Esophagus squamous epithelium (tissue), 5 donors: ENCODE results near the gene PAPPA. TPM values are rescaled to one million over a fixed set of nuclear protein-coding genes. Genes with fewer than 3 reads are reported as not detected.

Source experiments
- DNase-seq: peaks from one replicate; lab custom pipeline; 2025; lab: John Stamatoyannopoulos, UW
- H3K27ac ChIP-seq, 4 donors: fragments of 200-600 bp; sonication (generic); one replicate each; pipeline ENCODE4 v1.5.1; 2016 to 2019; ENCODE audit warnings: mild to moderate bottlenecking in 1 of 4
- H3K27me3 ChIP-seq, 4 donors: fragments of 200-600 bp; sonication (generic); 1 replicate in 3 of 4; 2 replicates in 1 of 4; pipeline versions ENCODE4 v1.5.1 to v1.6.0; 2017 to 2021; ENCODE audit warnings: antibody characterized with exemption in 1 of 4
- H3K36me3 ChIP-seq, 3 donors: fragments of 200-600 bp; sonication (generic); one replicate each; pipeline ENCODE4 v1.5.1; 2016 to 2019
- H3K4me1 ChIP-seq, 3 donors: fragments of 200-600 bp; sonication (generic); one replicate each; pipeline ENCODE4 v1.5.1; 2017 to 2019
- H3K4me3 ChIP-seq, 4 donors: fragments of 200-600 bp; sonication (generic); 1 replicate in 3 of 4; 2 replicates in 1 of 4; pipeline ENCODE4 v1.5.1; 2016 to 2019; ENCODE audit warnings: mild to moderate bottlenecking in 2 of 4, moderate library complexity in 1 of 4
- H3K9me3 ChIP-seq, 3 donors: fragments of 200-600 bp; sonication (generic); one replicate each; pipeline ENCODE4 v1.5.1; 2016 to 2019
- CTCF ChIP-seq, 6 experiments: fragments of 450-650 bp in 4 of 6; fragments of 200-600 bp in 2 of 6; sonication (generic) in 2 of 6; IDR thresholded peaks; one replicate each; pipeline ENCODE4 v1.5.1; 2016 to 2019; ENCODE audit warnings: antibody characterized with exemption in 6 of 6, mild to moderate bottlenecking in 4 of 6, moderate library complexity in 4 of 6
- POLR2A ChIP-seq, 4 donors: fragments of 450-650 bp; IDR thresholded peaks; one replicate each; pipeline ENCODE4 v1.6.1; 2017; ENCODE audit warnings: antibody characterized with exemption in 4 of 4, mild to moderate bottlenecking in 4 of 4, moderate library complexity in 3 of 4
- WGBS, 2 donors: methylation state at CpG; one replicate each; pipeline ENCODE4 v1.1.5; 2018; 5-methylcytosine and 5-hydroxymethylcytosine counted together
- intact Hi-C: fragments of 100-400 bp; cut with DNase I; formaldehyde crosslinking; loops from one replicate; pipeline ENCODE4 v1.15.0; 2022
- total RNA-seq, 4 donors: library from RNA; depleted of rRNA; stranded (reverse); fragments of >200 nt; gene quantifications; one replicate each; pipeline ENCODE4 v1.1.0, GENCODE V29; 2016
- donor health status: DM: yes; HTN: yes; CAD: no.

The PAPPA gene
- total RNA-seq, 4 donors from 2014 or later, result 8.3 to 13.7 (median 11.4) TPM

- TF ChIP-seq POLR2A (IDR thresholded peaks at IDR 0.05) (no peak), CTCF (IDR thresholded peaks at IDR 0.05) (no peak)
- no peak for DNase-seq
- Histone ChIP-seq H3K4me3 (no peak overlapping the region), H3K4me1 (no peaks in the 10 kb centered on the region), H3K36me3 (no peaks in the 10 kb centered on the region), H3K27ac (no peak overlapping the region), H3K9me3 (no peaks in the 10 kb centered on the region), H3K27me3 (no peaks in the 10 kb centered on the region)
- intact Hi-C loops, result no loop called here
- WGBS, 2 donors, result 44 to 90% methylated on average over 3 of the region's 3 CpGs
Measured at GRCh38 chr9:116309900-116310611, 156.5 kb downstream of the PAPPA start.

DNA sequence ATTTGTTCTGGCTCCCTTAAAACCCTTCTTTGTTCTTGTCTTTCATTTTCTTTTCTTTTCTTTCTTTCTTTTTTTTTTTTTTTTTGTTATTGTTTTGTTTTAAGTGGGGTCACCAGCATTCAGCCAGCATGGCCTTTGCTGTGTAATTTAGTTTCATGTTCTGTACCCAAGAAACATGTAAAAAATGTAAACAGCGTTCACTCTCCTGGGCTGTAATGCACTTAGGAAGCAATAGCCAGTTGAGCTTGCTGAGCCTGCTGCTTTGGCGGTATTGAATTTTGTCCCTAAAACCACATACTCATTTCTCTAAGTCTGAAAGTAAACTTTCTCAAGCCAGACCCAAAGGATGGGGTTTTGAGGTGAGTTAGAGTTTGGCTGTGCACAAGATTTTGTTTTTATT lies 158.6 kb downstream of the PAPPA start:
- intact Hi-C loops, result no loop called here
- no peak for TF ChIP-seq POLR2A (IDR thresholded peaks at IDR 0.05)
- TF ChIP-seq CTCF (IDR thresholded peaks at IDR 0.05), result no peak
- Histone ChIP-seq H3K4me3 (no peak overlapping the region), H3K4me1 (no peaks in the 10 kb centered on the region), H3K9me3 (no peaks in the 10 kb centered on the region), H3K27me3 (no peaks in the 10 kb centered on the region), H3K27ac (no peak overlapping the region), H3K36me3 (no peaks in the 10 kb centered on the region)
- no peak for DNase-seq
- WGBS, 2 donors, result 97 to 100% methylated on average over 2 of the region's 2 CpGs

- H3K4me3 ChIP-seq, result no peak overlapping the region
- 89 to 94% methylated on average over 3 of the region's 3 CpGs for WGBS, 2 donors
- no peaks in the 10 kb centered on the region for H3K9me3 ChIP-seq
- no peaks in the 10 kb centered on the region for H3K27me3 ChIP-seq
- H3K27ac ChIP-seq, result no peak overlapping the region
- intact Hi-C loops, result no loop called here
- TF ChIP-seq CTCF (IDR thresholded peaks at IDR 0.05) (no peak), POLR2A (IDR thresholded peaks at IDR 0.05) (no peak)
- H3K4me1 ChIP-seq, result no peaks in the 10 kb centered on the region
- DNase-seq, result no peak
- no peaks in the 10 kb centered on the region for H3K36me3 ChIP-seq
Measured at GRCh38 chr9:116313638-116314037, 160.0 kb downstream of the PAPPA start.

DNA sequence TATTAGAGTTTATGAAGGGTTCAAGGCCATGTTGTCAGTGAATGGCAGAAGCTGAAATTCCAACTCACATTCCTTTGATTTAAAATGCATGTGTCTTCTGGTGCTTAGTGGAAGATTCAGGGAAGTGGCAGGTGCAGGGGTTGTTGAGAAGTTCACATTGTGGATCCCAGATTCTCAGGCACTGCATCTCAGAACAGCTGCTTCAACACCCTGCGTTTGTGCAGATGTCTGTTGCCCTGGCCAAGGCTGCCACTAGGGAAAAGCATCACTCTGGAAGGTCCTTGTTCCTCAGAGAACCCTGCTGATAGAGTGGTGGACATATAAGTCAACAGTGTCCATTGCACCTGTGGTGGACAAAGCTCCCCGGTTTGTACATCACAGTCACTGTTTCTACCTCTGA lies 162.7 kb downstream of the PAPPA start:
- Histone ChIP-seq H3K27me3 (no peaks in the 10 kb centered on the region), H3K4me1 (no peaks in the 10 kb centered on the region), H3K9me3 (no peaks in the 10 kb centered on the region), H3K27ac (no peak overlapping the region), H3K36me3 (no peaks in the 10 kb centered on the region), H3K4me3 (no peak overlapping the region)
- TF ChIP-seq POLR2A (IDR thresholded peaks at IDR 0.05), result no peak
- TF ChIP-seq CTCF (IDR thresholded peaks at IDR 0.05), result no peak
- DNase-seq, result no peak
- intact Hi-C loops, result no loop called here
- 92 to 100% methylated on average over 1 to 2 of the region's 2 CpGs for WGBS, 2 donors

- TF ChIP-seq POLR2A (IDR thresholded peaks at IDR 0.05) (no peak), CTCF (IDR thresholded peaks at IDR 0.05) (no peak)
- DNase-seq, result no peak
- intact Hi-C loops, result no loop called here
- no peak overlapping the region for H3K27ac ChIP-seq
- H3K4me3 ChIP-seq, result no peak overlapping the region
- H3K9me3 ChIP-seq, result no peaks in the 10 kb centered on the region
- no peaks in the 10 kb centered on the region for H3K4me1 ChIP-seq
- 72 to 83% methylated on average over 2 of the region's 2 CpGs for WGBS, 2 donors
- no peaks in the 10 kb centered on the region for H3K36me3 ChIP-seq
- H3K27me3 ChIP-seq, result no peaks in the 10 kb centered on the region
Measured at GRCh38 chr9:116317503-116317902, 163.9 kb downstream of the PAPPA start.
